ENCODE measurements around the gene COL1A2. TPM values are rescaled to one million over a fixed set of nuclear protein-coding genes. Genes with fewer than 3 reads are reported as not detected.

COL1A2 gene
- total RNA-seq, 1 experiment from 2014 or later: 42.1 TPM

DNA sequence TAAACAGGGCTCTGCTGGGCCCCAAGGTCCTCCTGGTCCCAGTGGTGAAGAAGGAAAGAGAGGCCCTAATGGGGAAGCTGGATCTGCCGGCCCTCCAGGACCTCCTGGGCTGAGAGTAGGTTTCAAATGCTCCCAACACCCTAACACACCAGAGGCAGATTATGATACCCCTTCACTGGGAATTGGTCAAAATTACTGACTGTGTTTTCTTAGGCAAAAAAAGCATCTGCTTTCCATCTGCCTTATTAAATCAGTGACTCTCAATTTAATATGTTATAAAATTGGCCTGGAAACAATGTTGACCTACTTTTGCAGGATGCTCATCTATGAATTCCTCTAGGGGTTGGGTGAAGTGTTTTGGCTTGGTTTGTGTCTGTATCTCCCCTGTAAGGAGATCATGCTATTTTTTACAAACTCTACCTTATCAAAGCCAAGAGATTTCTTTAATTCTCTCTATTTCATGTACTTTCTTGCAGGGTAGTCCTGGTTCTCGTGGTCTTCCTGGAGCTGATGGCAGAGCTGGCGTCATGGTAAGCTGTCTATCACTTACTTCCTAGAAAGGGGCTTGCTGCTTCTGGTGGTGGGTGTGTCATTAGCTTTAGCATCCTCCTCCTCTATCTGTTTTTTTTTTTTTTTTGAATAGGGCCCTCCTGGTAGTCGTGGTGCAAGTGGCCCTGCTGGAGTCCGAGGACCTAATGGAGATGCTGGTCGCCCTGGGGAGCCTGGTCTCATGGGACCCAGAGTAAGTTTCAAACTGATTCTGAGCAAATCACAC is 15.9 kb downstream of the COL1A2 start:
- H3K4me1 ChIP-seq (ENCODE audit: insufficient read depth, low read length): peaks cover 3% of the 10 kb centered on the region; the same call in 1 of the 2 replicates
- peaks cover 8 to 10% of the 10 kb centered on the region in 2 experiments for H3K4me1 Mint-ChIP-seq
- no peak overlapping the region for H3T11ph ChIP-seq (ENCODE audit: low read length)
- H4K20me1 ChIP-seq (ENCODE audit: control insufficient read depth, insufficient read depth, insufficient read length): no peaks in the 10 kb centered on the region
- H3K4ac ChIP-seq (ENCODE audit: low read depth, low read length): no peak overlapping the region
- no peak overlapping the region for H3K14ac ChIP-seq (ENCODE audit: insufficient read depth, low read length)
- no peak overlapping the region for H3K56ac ChIP-seq (ENCODE audit: insufficient read length, low read depth, low read length)
- DNase-seq: no peak
- H3K27ac Mint-ChIP-seq: no peak overlapping the region
- H2AK5ac ChIP-seq (ENCODE audit: insufficient read length, low read length): no peak overlapping the region
- H3K9me3 Mint-ChIP-seq: no peaks in the 10 kb centered on the region
- no peaks in the 10 kb centered on the region for H3K27me3 ChIP-seq (ENCODE audit: insufficient read depth, low read length)
- H3K18ac ChIP-seq (ENCODE audit: insufficient read length, low read depth, low read length): no peak overlapping the region
- TF ChIP-seq, protein P1, sequence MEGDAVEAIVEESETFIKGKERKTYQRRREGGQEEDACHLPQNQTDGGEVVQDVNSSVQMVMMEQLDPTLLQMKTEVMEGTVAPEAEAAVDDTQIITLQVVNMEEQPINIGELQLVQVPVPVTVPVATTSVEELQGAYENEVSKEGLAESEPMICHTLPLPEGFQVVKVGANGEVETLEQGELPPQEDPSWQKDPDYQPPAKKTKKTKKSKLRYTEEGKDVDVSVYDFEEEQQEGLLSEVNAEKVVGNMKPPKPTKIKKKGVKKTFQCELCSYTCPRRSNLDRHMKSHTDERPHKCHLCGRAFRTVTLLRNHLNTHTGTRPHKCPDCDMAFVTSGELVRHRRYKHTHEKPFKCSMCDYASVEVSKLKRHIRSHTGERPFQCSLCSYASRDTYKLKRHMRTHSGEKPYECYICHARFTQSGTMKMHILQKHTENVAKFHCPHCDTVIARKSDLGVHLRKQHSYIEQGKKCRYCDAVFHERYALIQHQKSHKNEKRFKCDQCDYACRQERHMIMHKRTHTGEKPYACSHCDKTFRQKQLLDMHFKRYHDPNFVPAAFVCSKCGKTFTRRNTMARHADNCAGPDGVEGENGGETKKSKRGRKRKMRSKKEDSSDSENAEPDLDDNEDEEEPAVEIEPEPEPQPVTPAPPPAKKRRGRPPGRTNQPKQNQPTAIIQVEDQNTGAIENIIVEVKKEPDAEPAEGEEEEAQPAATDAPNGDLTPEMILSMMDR (conservative IDR thresholded peaks at IDR 0.05): no peak
- peaks cover 11 to 73% (median 39%) of the 10 kb centered on the region in 3 experiments; a peak in 6 of 7 replicates for H3K36me3 Mint-ChIP-seq (ENCODE audit: insufficient read depth in 1 of 3, low read depth in 3 of 3)
- WGBS (ENCODE audit: extremely low coverage, insufficient read length, low lambda C conversion rate): no CpG with 5 or more reads among the region's 6 CpGs
- H2BK15ac ChIP-seq (ENCODE audit: low read depth, low read length): no peak overlapping the region
- H3K23ac ChIP-seq (ENCODE audit: insufficient read length, low read depth, low read length): no peak overlapping the region
- no peaks in the 10 kb centered on the region for H3K79me2 ChIP-seq (ENCODE audit: insufficient read depth, low read length)
- no peaks in the 10 kb centered on the region for H3K9me3 ChIP-seq (ENCODE audit: control insufficient read depth, low read depth, low read length)
- H3K4me3 Mint-ChIP-seq: no peak overlapping the region
- H3K27me3 Mint-ChIP-seq (ENCODE audit: low read depth): no peaks in the 10 kb centered on the region
- no peak overlapping the region for H2BK12ac ChIP-seq (ENCODE audit: insufficient read length, low read depth, low read length)
- H2BK5ac ChIP-seq (ENCODE audit: insufficient read length, low read length): no peak overlapping the region
- no peak overlapping the region for H3K9ac ChIP-seq (ENCODE audit: extremely low read depth, insufficient read length, low read length)
- H4K8ac ChIP-seq (replicated peaks; ENCODE audit: insufficient read length, low read depth, low read length): no peak overlapping the region
- no peak overlapping the region for H3K4me2 ChIP-seq (ENCODE audit: insufficient read depth, insufficient read length, low read length)
- H3K23me2 ChIP-seq (ENCODE audit: insufficient read length, low read depth, low read length, poor library complexity, severe bottlenecking): no peaks in the 10 kb centered on the region
- no peak overlapping the region for H4K91ac ChIP-seq (ENCODE audit: insufficient read length, low read depth, low read length)
- H4K5ac ChIP-seq (ENCODE audit: insufficient read length, low read depth, low read length): no peak overlapping the region
- H2BK120ac ChIP-seq (ENCODE audit: low read depth, low read length, poor library complexity, severe bottlenecking): no peak overlapping the region
- no peak overlapping the region for H2AFZ ChIP-seq (ENCODE audit: low read length)
- no peak overlapping the region for H3K27ac ChIP-seq (ENCODE audit: insufficient read length, low read depth, low read length)
- H2BK20ac ChIP-seq (ENCODE audit: low read depth, low read length, poor library complexity, severe bottlenecking): no peak overlapping the region
- no peaks in the 10 kb centered on the region for H3K79me1 ChIP-seq (ENCODE audit: insufficient read depth, low read depth, low read length, poor library complexity, severe bottlenecking)

Data from H9 (cell line).